Neural cell (in vitro differentiated cells): ENCODE results near the gene IWS1. TPM values are rescaled to one million over a fixed set of nuclear protein-coding genes. Genes with fewer than 3 reads are reported as not detected.
"Not testable (repeated sequence)": the region's sequence is repeated elsewhere in the genome, so short reads cannot be mapped to it uniquely, and the experiment has no call there.

ENCODE experiments used
- H2AFZ ChIP-seq: fragments of 200-600, 300-800 bp; sonication (generic), shearing (Covaris generic); 2 replicates; pipeline ENCODE4 v1.6.0; 2014; ENCODE audit warnings: low read depth, mild to moderate bottlenecking, antibody characterized with exemption, low read length, moderate library complexity
- H3F3A ChIP-seq: fragments of 200-600 bp; shearing (Covaris generic); 2 replicates; pipeline ENCODE4 v1.6.1; 2016; ENCODE audit warnings: mild to moderate bottlenecking, moderate library complexity, mixed read lengths, antibody characterized with exemption, low read length; ENCODE audit not compliant: insufficient read depth, poor library complexity, severe bottlenecking
- H3K27ac ChIP-seq: fragments of 200-600, 300-800 bp; sonication (generic), shearing (Covaris generic); 2 replicates; pipeline ENCODE4 v1.5.1; 2014; ENCODE audit warnings: mild to moderate bottlenecking, low read length, moderate library complexity
- H3K27me3 ChIP-seq: fragments of 300-800, 200-600 bp; sonication (generic), shearing (Covaris generic); 2 replicates; pipeline ENCODE4 v1.6.0; 2014; ENCODE audit warnings: mild to moderate bottlenecking, low read depth, low read length, moderate library complexity; ENCODE audit not compliant: insufficient read depth
- H3K36me3 ChIP-seq: fragments of 300-800, 200-600 bp; sonication (generic), shearing (Covaris generic); 2 replicates; pipeline ENCODE4 v1.5.1; 2014; ENCODE audit warnings: mild to moderate bottlenecking, antibody characterized with exemption, low read length, moderate library complexity; ENCODE audit not compliant: insufficient read depth
- H3K4me2 ChIP-seq: fragments of 300-800, 200-600 bp; sonication (generic), shearing (Covaris generic); 2 replicates; pipeline ENCODE4 v1.6.0; 2014; ENCODE audit warnings: mild to moderate bottlenecking, low read length
- H3K4me3 ChIP-seq: fragments of 300-800, 200-600 bp; sonication (generic), shearing (Covaris generic); 2 replicates; pipeline ENCODE4 v1.5.1; 2014; ENCODE audit warnings: mild to moderate bottlenecking, low read length, moderate library complexity
- H3K79me2 ChIP-seq: fragments of 200-600 bp; shearing (Covaris generic); replicated peaks from 2 replicates; pipeline ENCODE4 v1.6.0; 2014; ENCODE audit warnings: mild to moderate bottlenecking, low read length, moderate library complexity; ENCODE audit not compliant: insufficient read depth
- H3K9ac ChIP-seq: fragments of 300-800, 200-600 bp; sonication (generic), shearing (Covaris generic); 2 replicates; pipeline ENCODE4 v1.6.1; 2016; ENCODE audit warnings: mild to moderate bottlenecking, low read length, mixed read lengths
- H3K9me2 ChIP-seq: fragments of 200-600 bp; shearing (Covaris generic); 2 replicates; pipeline ENCODE4 v1.6.1; 2016; ENCODE audit warnings: mild to moderate bottlenecking, low read length, mixed read lengths; ENCODE audit not compliant: insufficient read depth
- H3K9me3 ChIP-seq: fragments of 200-600, 300-800 bp; sonication (generic), shearing (Covaris generic); 2 replicates; pipeline ENCODE4 v1.6.1; 2016; ENCODE audit warnings: mild to moderate bottlenecking, mixed run types, low read length, moderate library complexity, mixed read lengths
- H4K20me1 ChIP-seq: fragments of 200-600 bp; shearing (Covaris generic); 2 replicates; pipeline ENCODE4 v1.6.1; 2016; ENCODE audit warnings: mild to moderate bottlenecking, mixed run types; ENCODE audit not compliant: insufficient read depth
- CTCF ChIP-seq: fragments of 450-650 bp; IDR thresholded peaks from 2 replicates; pipeline ENCODE4 v1.5.1; 2014; ENCODE audit warnings: antibody characterized with exemption, mild to moderate bottlenecking, moderate library complexity; ENCODE audit not compliant: poor library complexity, severe bottlenecking
- EP300 ChIP-seq: fragments of 450-650 bp; conservative IDR thresholded peaks from 2 replicates; pipeline ENCODE4 v1.6.1; 2014; ENCODE audit warnings: antibody characterized with exemption, mild to moderate bottlenecking, moderate library complexity; ENCODE audit not compliant: poor library complexity, severe bottlenecking
- EZH2 ChIP-seq: fragments of 200-600, 300-800 bp; shearing (Covaris generic), sonication (generic); IDR thresholded peaks from 2 replicates; pipeline ENCODE4 v1.6.1; 2014; ENCODE audit warnings: antibody characterized with exemption, low read length, borderline replicate concordance, mild to moderate bottlenecking; ENCODE audit not compliant: insufficient read depth, poor library complexity, severe bottlenecking
- MXI1 ChIP-seq: fragments of 450-650 bp; conservative IDR thresholded peaks from 2 replicates; pipeline ENCODE4 v1.6.1; 2014; ENCODE audit warnings: antibody characterized with exemption, mild to moderate bottlenecking; ENCODE audit not compliant: poor library complexity, severe bottlenecking
- POLR2AphosphoS5 ChIP-seq: IDR thresholded peaks from 2 replicates; pipeline ENCODE4 v1.6.1; 2012
- RAD21 ChIP-seq: fragments of 450-650 bp; conservative IDR thresholded peaks from 2 replicates; pipeline ENCODE4 v1.6.1; 2014; ENCODE audit warnings: antibody characterized with exemption, mild to moderate bottlenecking, moderate library complexity
- REST ChIP-seq: IDR thresholded peaks from 2 replicates; pipeline ENCODE4 v1.6.1; 2012; ENCODE audit warnings: borderline replicate concordance
- SMC3 ChIP-seq: fragments of 450-650 bp; conservative IDR thresholded peaks from 2 replicates; pipeline ENCODE4 v1.6.1; 2014; ENCODE audit warnings: antibody characterized with exemption, mild to moderate bottlenecking, moderate library complexity; ENCODE audit not compliant: poor library complexity
- TAF1 ChIP-seq: IDR thresholded peaks from 2 replicates; pipeline ENCODE4 v1.6.1; 2012; ENCODE audit warnings: low read depth
- polyA plus RNA-seq: library from polyadenylated mRNA; depleted of rRNA; stranded (reverse); fragments of >200 nt; gene quantifications from 2 replicates; pipeline ENCODE4 v1.2.3, GENCODE V29; 2014

The IWS1 gene
- polyA plus RNA-seq, 1 donor from 2014 or later = 49.3 TPM

DNA sequence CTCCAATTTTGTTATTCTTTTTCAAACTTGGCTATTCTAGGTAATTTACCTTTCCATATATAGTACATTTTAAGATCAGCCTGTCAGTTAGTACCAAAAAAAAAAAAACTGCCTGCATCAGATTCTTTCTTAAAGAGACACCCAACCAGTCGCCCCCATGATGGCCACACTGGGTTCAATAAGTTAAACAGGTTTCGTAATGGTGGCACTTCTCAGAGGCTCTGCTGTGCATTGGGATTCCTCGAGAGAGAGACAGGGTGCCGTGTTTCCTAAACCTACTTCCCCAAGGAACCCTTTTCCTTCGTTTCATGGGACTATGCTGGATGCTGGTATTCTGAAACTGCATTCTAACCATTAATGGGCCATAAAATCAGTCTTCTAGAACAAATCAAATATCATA lies 46.6 kb upstream of the IWS1 start:
- no peak overlapping the region for H3K9ac ChIP-seq
- TF ChIP-seq EZH2 (no peak), REST (no peak), RAD21 (no peak), SMC3 (no peak), TAF1 (no peak), POLR2AphosphoS5 (no peak), CTCF (no peak), EP300 (no peak), MXI1 (no peak)

DNA sequence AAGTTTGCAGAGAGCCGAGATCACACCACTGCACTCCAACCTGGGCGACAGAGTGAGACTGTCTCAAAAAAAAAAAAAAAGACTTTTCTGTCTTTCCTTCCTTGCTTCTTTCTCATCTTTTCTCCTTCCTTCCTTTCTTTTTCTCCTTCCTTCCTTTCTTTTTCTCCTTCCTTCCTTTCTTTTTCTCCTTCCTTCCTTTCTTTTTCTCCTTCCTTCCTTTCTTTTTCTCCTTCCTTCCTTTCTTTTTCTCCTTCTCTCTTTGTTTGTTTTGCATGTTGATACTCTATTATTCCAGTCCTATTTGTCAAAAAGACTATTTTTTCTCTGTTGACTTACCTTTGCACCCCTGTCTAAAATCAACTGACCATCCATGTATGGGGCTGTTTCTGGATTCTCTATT lies 46.1 kb upstream of the IWS1 start:
- not testable (repeated sequence) for H3K4me2 ChIP-seq, H3K9ac ChIP-seq, H2AFZ ChIP-seq, H3K4me3 ChIP-seq, H3K9me3 ChIP-seq, H3F3A ChIP-seq, H3K9me2 ChIP-seq, H3K27ac ChIP-seq, H3K27me3 ChIP-seq, H4K20me1 ChIP-seq, H3K36me3 ChIP-seq, H3K79me2 ChIP-seq

More for the DNA sequence above, 46.6 kb upstream of the IWS1 start:
- H3K79me2 ChIP-seq = no peaks in the 10 kb centered on the region
- H2AFZ ChIP-seq = no peak overlapping the region
- no peak overlapping the region for H3K27ac ChIP-seq
- H3F3A ChIP-seq = no peaks in the 10 kb centered on the region
- H3K27me3 ChIP-seq = no peaks in the 10 kb centered on the region
- no peaks in the 10 kb centered on the region for H3K9me3 ChIP-seq
- H4K20me1 ChIP-seq = no peaks in the 10 kb centered on the region
- H3K9me2 ChIP-seq = no peaks in the 10 kb centered on the region
- no peaks in the 10 kb centered on the region for H3K36me3 ChIP-seq
- no peak overlapping the region for H3K4me2 ChIP-seq
- H3K4me3 ChIP-seq = no peak overlapping the region
